H9 (cell line): Measurements from ENCODE around the gene GPC1. TPM values are rescaled to one million over a fixed set of nuclear protein-coding genes. Genes with fewer than 3 reads are reported as not detected.

Source experiments
- DNase-seq: peaks from one replicate; pipeline ENCODE4 v3.0.0-alpha.2; 2017
- H2AFZ ChIP-seq: one replicate; pipeline ENCODE4 v1.6.1; 2013; ENCODE audit warnings: mild to moderate bottlenecking, low read length, control low read depth, moderate library complexity
- H2AK5ac ChIP-seq: 2 replicates; pipeline ENCODE4 v1.6.1; 2013; ENCODE audit warnings: low read length, control low read depth, mixed read lengths; ENCODE audit not compliant: insufficient read length
- H2BK120ac ChIP-seq: one replicate; pipeline ENCODE4 v1.6.1; 2013; ENCODE audit warnings: low read depth, mild to moderate bottlenecking, low read length, control low read depth, inconsistent platforms; ENCODE audit not compliant: poor library complexity, severe bottlenecking
- H2BK12ac ChIP-seq: 2 replicates; pipeline ENCODE4 v1.6.1; 2013; ENCODE audit warnings: low read length, control low read depth, mixed read lengths, low read depth; ENCODE audit not compliant: insufficient read length
- H2BK15ac ChIP-seq: 2 replicates; pipeline ENCODE4 v1.6.1; 2013; ENCODE audit warnings: low read depth, low read length, control low read depth
- H2BK20ac ChIP-seq: one replicate; pipeline ENCODE4 v1.6.1; 2013; ENCODE audit warnings: low read depth, mild to moderate bottlenecking, low read length, control low read depth, inconsistent platforms; ENCODE audit not compliant: poor library complexity, severe bottlenecking
- H2BK5ac ChIP-seq: 2 replicates; pipeline ENCODE4 v1.6.1; 2013; ENCODE audit warnings: low read length, control low read depth, mixed read lengths; ENCODE audit not compliant: insufficient read length
- H3K14ac ChIP-seq: 2 replicates; pipeline ENCODE4 v1.6.1; 2013; ENCODE audit warnings: low read length, control low read depth; ENCODE audit not compliant: insufficient read depth
- H3K18ac ChIP-seq: 2 replicates; pipeline ENCODE4 v1.6.1; 2013; ENCODE audit warnings: low read depth, mild to moderate bottlenecking, mixed read lengths, low read length, control low read depth; ENCODE audit not compliant: insufficient read length
- H3K23ac ChIP-seq: 2 replicates; pipeline ENCODE4 v1.6.1; 2013; ENCODE audit warnings: low read length, control low read depth, mixed read lengths, low read depth; ENCODE audit not compliant: insufficient read length
- H3K23me2 ChIP-seq: 2 replicates; pipeline ENCODE4 v1.6.1; 2013; ENCODE audit warnings: low read depth, mild to moderate bottlenecking, mixed read lengths, low read length, control low read depth; ENCODE audit not compliant: insufficient read length, poor library complexity, severe bottlenecking
- H3K27ac ChIP-seq: 2 replicates; pipeline ENCODE4 v1.5.1; 2013; ENCODE audit warnings: low read length, control low read depth, mixed read lengths, low read depth; ENCODE audit not compliant: insufficient read length
- H3K27me3 ChIP-seq: 2 replicates; pipeline ENCODE4 v1.6.1; 2013; ENCODE audit warnings: low read length, control low read depth, inconsistent platforms; ENCODE audit not compliant: insufficient read depth
- H3K4ac ChIP-seq: 2 replicates; pipeline ENCODE4 v1.6.1; 2013; ENCODE audit warnings: low read depth, mild to moderate bottlenecking, control low read depth, inconsistent platforms, low read length, moderate library complexity
- H3K4me1 ChIP-seq: 2 replicates; pipeline ENCODE4 v1.6.1; 2013; ENCODE audit warnings: low read length, control low read depth, inconsistent platforms; ENCODE audit not compliant: insufficient read depth
- H3K4me2 ChIP-seq: 2 replicates; pipeline ENCODE4 v1.6.1; 2013; ENCODE audit warnings: low read length, control low read depth, mixed read lengths; ENCODE audit not compliant: insufficient read length, insufficient read depth
- H3K56ac ChIP-seq: 2 replicates; pipeline ENCODE4 v1.6.1; 2013; ENCODE audit warnings: low read depth, mild to moderate bottlenecking, mixed read lengths, low read length, control low read depth; ENCODE audit not compliant: insufficient read length
- H3K79me1 ChIP-seq: 2 replicates; pipeline ENCODE4 v1.6.1; 2013; ENCODE audit warnings: low read depth, mild to moderate bottlenecking, moderate library complexity, low read length, control low read depth, inconsistent platforms; ENCODE audit not compliant: insufficient read depth, poor library complexity, severe bottlenecking
- H3K79me2 ChIP-seq: 2 replicates; pipeline ENCODE4 v1.6.1; 2013; ENCODE audit warnings: low read length, control low read depth, inconsistent platforms; ENCODE audit not compliant: insufficient read depth
- H3K9ac ChIP-seq: 2 replicates; pipeline ENCODE4 v1.6.1; 2013; ENCODE audit warnings: low read length, control low read depth, mixed read lengths; ENCODE audit not compliant: insufficient read length; ENCODE audit errors: extremely low read depth
- H3K9me3 ChIP-seq: one replicate; pipeline ENCODE4 v1.6.1; 2013; ENCODE audit warnings: low read depth, low read length, inconsistent platforms; ENCODE audit not compliant: control insufficient read depth
- H3T11ph ChIP-seq: one replicate; pipeline ENCODE4 v1.6.1; 2013; ENCODE audit warnings: mild to moderate bottlenecking, low read length, control low read depth, inconsistent platforms
- H4K20me1 ChIP-seq: one replicate; pipeline ENCODE4 v1.6.1; 2013; ENCODE audit not compliant: control insufficient read depth, insufficient read length, insufficient read depth
- H4K5ac ChIP-seq: 2 replicates; pipeline ENCODE4 v1.6.1; 2013; ENCODE audit warnings: low read depth, mild to moderate bottlenecking, mixed read lengths, low read length, control low read depth; ENCODE audit not compliant: insufficient read length
- H4K8ac ChIP-seq: replicated peaks from 2 replicates; pipeline ENCODE4 v1.6.1; 2013; ENCODE audit warnings: low read length, control low read depth, mixed read lengths, low read depth; ENCODE audit not compliant: insufficient read length
- H4K91ac ChIP-seq: 2 replicates; pipeline ENCODE4 v1.6.1; 2013; ENCODE audit warnings: low read depth, mild to moderate bottlenecking, moderate library complexity, mixed read lengths, low read length, control low read depth; ENCODE audit not compliant: insufficient read length
- H3K27ac Mint-ChIP-seq, 3 experiments: 2 replicates in 2 of 3; 3 replicates in 1 of 3; pipeline ENCODE4 v1.8.0; 2020 to 2021; ENCODE audit warnings: mixed read lengths in 3 of 3, mild to moderate bottlenecking in 1 of 3, moderate library complexity in 1 of 3
- H3K27me3 Mint-ChIP-seq: 2 replicates; pipeline ENCODE4 v1.8.0; 2021; ENCODE audit warnings: low read depth, mild to moderate bottlenecking, moderate library complexity, mixed read lengths
- H3K36me3 Mint-ChIP-seq, 3 experiments: 2 replicates in 2 of 3; 3 replicates in 1 of 3; pipeline ENCODE4 v1.8.0; 2020 to 2021; ENCODE audit warnings: low read depth in 3 of 3, mixed read lengths in 3 of 3; ENCODE audit not compliant: insufficient read depth in 1 of 3
- H3K4me1 Mint-ChIP-seq, 2 experiments: 2 replicates each; pipeline ENCODE4 v1.8.0; 2020; ENCODE audit warnings: mixed read lengths in 2 of 2
- H3K4me3 Mint-ChIP-seq, 2 experiments: 2 replicates in 1 of 2; 3 replicates in 1 of 2; pipeline ENCODE4 v1.8.0; 2020 to 2021; ENCODE audit warnings: mild to moderate bottlenecking in 2 of 2, mixed read lengths in 2 of 2, moderate library complexity in 1 of 2
- H3K9me3 Mint-ChIP-seq, 2 experiments: 2 replicates in 1 of 2; 3 replicates in 1 of 2; pipeline ENCODE4 v1.8.0; 2020; ENCODE audit warnings: mild to moderate bottlenecking in 2 of 2, mixed read lengths in 2 of 2, moderate library complexity in 1 of 2
- CTCF ChIP-seq: fragments of 200-600 bp; sonication (generic); conservative IDR thresholded peaks from 3 replicates; pipeline ENCODE4 v1.8.0; 2021; ENCODE audit warnings: antibody characterized with exemption, mild to moderate bottlenecking
- WGBS: extraction: QIAGEN DNeasy Blood & Tissue Kit; methylation state at CpG from one replicate; pipeline ENCODE4 v1.1.7; 2013; ENCODE audit warnings: missing lambda C conversion rate, low lambda C conversion rate, mixed read lengths; ENCODE audit not compliant: insufficient read length; ENCODE audit errors: extremely low coverage; 5-methylcytosine and 5-hydroxymethylcytosine counted together
- total RNA-seq: library from RNA; stranded (reverse); gene quantifications from 2 replicates; pipeline ENCODE4 v1.2.1, GENCODE V29; 2021

The GPC1 gene
- total RNA-seq, 1 experiment from 2014 or later = 39.4 TPM

- H2BK12ac ChIP-seq = no peak overlapping the region
- H2BK120ac ChIP-seq = no peak overlapping the region
- H3K23me2 ChIP-seq = no peaks in the 10 kb centered on the region
- H4K5ac ChIP-seq = no peak overlapping the region
- no peak overlapping the region for H3K27ac ChIP-seq
- no peaks in the 10 kb centered on the region for H3K4me1 ChIP-seq
- no peak overlapping the region for H3K4me2 ChIP-seq
- H3K27me3 ChIP-seq = no peaks in the 10 kb centered on the region
- H3K9me3 ChIP-seq = no peaks in the 10 kb centered on the region
- H2AFZ ChIP-seq = no peak overlapping the region
- no peak overlapping the region for H4K8ac ChIP-seq
- no CpG with 5 or more reads among the region's 12 CpGs for WGBS
- no peak overlapping the region for H4K91ac ChIP-seq
- peaks cover 7 to 11% of the 10 kb centered on the region in 2 experiments for H3K4me1 Mint-ChIP-seq
- no peak overlapping the region for H3K14ac ChIP-seq
- no peak overlapping the region for H3K56ac ChIP-seq
- H3K27ac Mint-ChIP-seq = no peak overlapping the region
- no peak overlapping the region for H3K4ac ChIP-seq
- H3K4me3 Mint-ChIP-seq = no peak overlapping the region
- no peaks in the 10 kb centered on the region; a peak in 1 of 5 replicates for H3K9me3 Mint-ChIP-seq
- no peak for TF ChIP-seq CTCF
- no peak overlapping the region for H3K18ac ChIP-seq
- peaks cover 4% of the 10 kb centered on the region for H3K27me3 Mint-ChIP-seq
- H3K36me3 Mint-ChIP-seq = no peaks in the 10 kb centered on the region
- no peaks in the 10 kb centered on the region for H4K20me1 ChIP-seq
- H2BK20ac ChIP-seq = no peak overlapping the region
- no peak overlapping the region for H2BK15ac ChIP-seq
- H3K23ac ChIP-seq = no peak overlapping the region
- H2AK5ac ChIP-seq = no peak overlapping the region
- DNase-seq = peak; percentile 11
- H3K9ac ChIP-seq = no peak overlapping the region
- no peak overlapping the region for H2BK5ac ChIP-seq
- H3T11ph ChIP-seq = no peak overlapping the region
- no peaks in the 10 kb centered on the region for H3K79me1 ChIP-seq
- no peaks in the 10 kb centered on the region for H3K79me2 ChIP-seq
These were observed 38.6 kb upstream of the GPC1 start for GRCh38 chr2:240396623-240397541.
